GM23338 (cell line): Measurements from ENCODE around the gene CACNA2D1. TPM values are rescaled to one million over a fixed set of nuclear protein-coding genes. Genes with fewer than 3 reads are reported as not detected.

Experiments used
- ATAC-seq: fragments of 200-7000 bp; cut with Tn5 transposase; 3 replicates; pipeline ENCODE4 v1.9.1; 2020
- DNase-seq: peaks from one replicate; pipeline ENCODE4 v3.0.0-alpha.2; 2015; ENCODE audit warnings: low spot score
- H2AFZ ChIP-seq: fragments of 200-600 bp; sonication (generic); 2 replicates; pipeline ENCODE4 v1.8.0; 2016; ENCODE audit warnings: antibody characterized with exemption, mild to moderate bottlenecking, moderate library complexity
- H3F3A ChIP-seq: fragments of 200-600 bp; sonication (generic); replicated peaks from 2 replicates; pipeline ENCODE4 v1.8.0; 2017; ENCODE audit warnings: antibody characterized with exemption, mixed run types, low read depth
- H3K27ac ChIP-seq: fragments of 200-600 bp; sonication (generic); 2 replicates; pipeline ENCODE4 v1.6.1; 2016; ENCODE audit warnings: low read depth
- H3K27me3 ChIP-seq: fragments of 200-600 bp; sonication (generic); 2 replicates; pipeline ENCODE4 v1.8.0; 2016; ENCODE audit warnings: mild to moderate bottlenecking, mixed run types, moderate library complexity; ENCODE audit not compliant: insufficient read depth
- H3K36me3 ChIP-seq: fragments of 200-600 bp; sonication (generic); 2 replicates; pipeline ENCODE4 v1.8.0; 2016; ENCODE audit warnings: mild to moderate bottlenecking; ENCODE audit not compliant: insufficient read depth
- H3K4me1 ChIP-seq: fragments of 200-600 bp; sonication (generic); 2 replicates; pipeline ENCODE4 v1.8.0; 2016; ENCODE audit warnings: mild to moderate bottlenecking, moderate library complexity; ENCODE audit not compliant: insufficient read depth
- H3K4me2 ChIP-seq: fragments of 200-600 bp; sonication (generic); 2 replicates; pipeline ENCODE4 v1.7.1; 2017; ENCODE audit warnings: mixed run types
- H3K4me3 ChIP-seq: fragments of 200-600 bp; sonication (generic); 2 replicates; pipeline ENCODE4 v1.6.1; 2016; ENCODE audit warnings: mixed run types
- H3K79me2 ChIP-seq: fragments of 200-600 bp; sonication (generic); replicated peaks from 2 replicates; pipeline ENCODE4 v1.8.0; 2017; ENCODE audit warnings: mild to moderate bottlenecking; ENCODE audit not compliant: insufficient read depth
- H3K9me2 ChIP-seq: fragments of 200-600 bp; sonication (generic); 2 replicates; pipeline ENCODE4 v1.8.0; 2017; ENCODE audit not compliant: insufficient read depth
- H4K20me1 ChIP-seq: fragments of 200-600 bp; sonication (generic); replicated peaks from 2 replicates; pipeline ENCODE4 v1.8.0; 2017; ENCODE audit warnings: mild to moderate bottlenecking; ENCODE audit not compliant: insufficient read depth
- H3K27ac Mint-ChIP-seq: 2 replicates; pipeline ENCODE4 v1.8.0; 2020; ENCODE audit warnings: inconsistent platforms, mild to moderate bottlenecking, moderate library complexity, mixed read lengths
- H3K27me3 Mint-ChIP-seq: 3 replicates; pipeline ENCODE4 v1.8.0; 2022; ENCODE audit warnings: low read depth, mild to moderate bottlenecking, moderate library complexity, mixed read lengths, inconsistent platforms; ENCODE audit not compliant: insufficient read depth, poor library complexity
- H3K36me3 Mint-ChIP-seq: 3 replicates; pipeline ENCODE4 v1.8.0; 2021; ENCODE audit warnings: low read depth, mild to moderate bottlenecking, inconsistent platforms, moderate library complexity, mixed read lengths
- H3K4me1 Mint-ChIP-seq: 3 replicates; pipeline ENCODE4 v1.8.0; 2020; ENCODE audit warnings: mild to moderate bottlenecking, inconsistent platforms, mixed read lengths
- H3K4me3 Mint-ChIP-seq: 3 replicates; pipeline ENCODE4 v1.8.0; 2021; ENCODE audit warnings: moderate library complexity, mild to moderate bottlenecking, inconsistent platforms, mixed read lengths
- H3K9me3 Mint-ChIP-seq: 3 replicates; pipeline ENCODE4 v1.8.0; 2020; ENCODE audit warnings: moderate library complexity, mild to moderate bottlenecking, inconsistent platforms, mixed read lengths
- CREB1 ChIP-seq: fragments of 250-450 bp; sonication (Bioruptor Pico); IDR thresholded peaks from 2 replicates; pipeline ENCODE4 v1.5.0; 2020; ENCODE audit warnings: low read depth, mild to moderate bottlenecking, moderate library complexity
- EZH2phosphoT487 ChIP-seq: fragments of 200-600 bp; sonication (generic); IDR thresholded peaks from one replicate; pipeline ENCODE4 v1.8.1; 2018; ENCODE audit warnings: antibody characterized with exemption; ENCODE audit not compliant: unreplicated experiment
- JUNB ChIP-seq: IDR thresholded peaks from one replicate; pipeline ENCODE4 v1.6.1; 2016; ENCODE audit warnings: antibody characterized with exemption; ENCODE audit not compliant: unreplicated experiment
- NANOG ChIP-seq: IDR thresholded peaks from 2 replicates; pipeline ENCODE4 v1.6.1; 2016; ENCODE audit warnings: antibody characterized with exemption, borderline replicate concordance
- POLR2AphosphoS5 ChIP-seq: IDR thresholded peaks from 2 replicates; pipeline ENCODE4 v1.6.1; 2016; ENCODE audit warnings: antibody characterized with exemption, low read depth
- STAT1 ChIP-seq: IDR thresholded peaks from one replicate; pipeline ENCODE4 v1.6.1; 2016; ENCODE audit warnings: antibody characterized with exemption; ENCODE audit not compliant: unreplicated experiment
- ZNF114 ChIP-seq: fragments of 250-450 bp; sonication (Bioruptor Pico); IDR thresholded peaks from 2 replicates; pipeline ENCODE4 v1.5.0; 2020; ENCODE audit warnings: mild to moderate bottlenecking, moderate library complexity
- ZNF331 ChIP-seq: fragments of 250-450 bp; sonication (Bioruptor Pico); IDR thresholded peaks from 2 replicates; pipeline ENCODE4 v1.5.0; 2020; ENCODE audit warnings: low read depth, mild to moderate bottlenecking, moderate library complexity
- polyA plus RNA-seq: library from polyadenylated mRNA; unstranded; fragments of >200 nt; fragmentation: Nextera tagmentation; extraction: Ambion mirVana; gene quantifications from 2 replicates; pipeline ENCODE4 v1.2.1, GENCODE V29; 2016
- total RNA-seq: library from RNA; depleted of rRNA; stranded (reverse); fragments of >200 nt; shearing (Covaris generic); gene quantifications from 2 replicates; pipeline ENCODE4 v1.2.3, GENCODE V29; 2014
- TF ChIP-seq, protein P1 (sequence below), 2 experiments: fragments of 200-600 bp in 1 of 2; sonication (generic) in 1 of 2; conservative IDR thresholded peaks; 2 replicates each; pipeline versions ENCODE4 v1.5.1 to v1.6.1; 2016 to 2017; ENCODE audit warnings: antibody characterized with exemption in 2 of 2, low read depth in 2 of 2, mild to moderate bottlenecking in 2 of 2, moderate library complexity in 1 of 2
- TF ChIP-seq, protein P2 (sequence below): IDR thresholded peaks from 2 replicates; pipeline ENCODE4 v1.6.1; 2016; ENCODE audit warnings: antibody characterized with exemption

Gene CACNA2D1
- total and polyA plus RNA-seq, 2 experiments from 2014 or later: 7.0 to 20.4 TPM

DNA sequence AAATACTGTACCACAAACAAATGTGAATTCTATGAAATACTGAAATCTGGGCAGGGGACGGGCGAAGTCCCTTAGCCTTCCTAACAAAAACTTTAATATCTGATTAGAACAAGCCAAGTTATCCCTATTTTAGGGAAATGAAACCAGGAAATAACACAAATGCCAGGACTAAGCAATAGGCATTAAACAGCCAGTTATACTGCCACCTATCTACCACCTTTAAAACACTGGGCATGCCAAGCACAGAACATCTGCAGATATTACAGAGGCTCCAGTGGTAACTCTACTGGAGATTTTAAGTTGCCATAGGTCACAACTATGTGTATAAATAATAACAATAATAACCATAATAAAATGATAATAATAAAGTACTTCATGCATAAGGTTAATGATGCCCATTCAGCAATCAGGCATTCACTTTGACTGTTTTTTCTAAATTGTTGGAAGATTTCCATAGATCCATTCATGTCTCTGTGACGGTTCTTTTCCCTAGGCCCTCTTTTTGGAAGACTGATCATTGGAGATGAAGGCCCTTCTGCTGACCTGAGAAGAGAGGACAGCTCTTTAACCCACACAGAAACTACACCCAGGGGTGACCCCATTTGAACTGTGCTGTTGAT is 195.7 kb downstream of the CACNA2D1 start:
- Histone ChIP-seq H3K36me3 (no peaks in the 10 kb centered on the region), H3K4me2 (no peak overlapping the region), H3K27me3 (no peaks in the 10 kb centered on the region), H3K4me3 (no peak overlapping the region), H3K79me2 (no peaks in the 10 kb centered on the region), H3K27ac (no peak overlapping the region), H3K4me1 (no peaks in the 10 kb centered on the region), H3K9me2 (no peaks in the 10 kb centered on the region), H4K20me1 (no peaks in the 10 kb centered on the region), H3F3A (no peaks in the 10 kb centered on the region), H2AFZ (no peak overlapping the region)
- H3K27me3 Mint-ChIP-seq: peaks cover 3% of the 10 kb centered on the region
- TF ChIP-seq, protein P1, sequence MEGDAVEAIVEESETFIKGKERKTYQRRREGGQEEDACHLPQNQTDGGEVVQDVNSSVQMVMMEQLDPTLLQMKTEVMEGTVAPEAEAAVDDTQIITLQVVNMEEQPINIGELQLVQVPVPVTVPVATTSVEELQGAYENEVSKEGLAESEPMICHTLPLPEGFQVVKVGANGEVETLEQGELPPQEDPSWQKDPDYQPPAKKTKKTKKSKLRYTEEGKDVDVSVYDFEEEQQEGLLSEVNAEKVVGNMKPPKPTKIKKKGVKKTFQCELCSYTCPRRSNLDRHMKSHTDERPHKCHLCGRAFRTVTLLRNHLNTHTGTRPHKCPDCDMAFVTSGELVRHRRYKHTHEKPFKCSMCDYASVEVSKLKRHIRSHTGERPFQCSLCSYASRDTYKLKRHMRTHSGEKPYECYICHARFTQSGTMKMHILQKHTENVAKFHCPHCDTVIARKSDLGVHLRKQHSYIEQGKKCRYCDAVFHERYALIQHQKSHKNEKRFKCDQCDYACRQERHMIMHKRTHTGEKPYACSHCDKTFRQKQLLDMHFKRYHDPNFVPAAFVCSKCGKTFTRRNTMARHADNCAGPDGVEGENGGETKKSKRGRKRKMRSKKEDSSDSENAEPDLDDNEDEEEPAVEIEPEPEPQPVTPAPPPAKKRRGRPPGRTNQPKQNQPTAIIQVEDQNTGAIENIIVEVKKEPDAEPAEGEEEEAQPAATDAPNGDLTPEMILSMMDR (conservative IDR thresholded peaks at IDR 0.05; ENCODE audit: low read depth in 2 of 2): peak; percentile 74 to 75
- TF ChIP-seq STAT1: no peak
- H3K4me1 Mint-ChIP-seq: peaks cover 6% of the 10 kb centered on the region; the same call in 2 of the 3 replicates
- H3K9me3 Mint-ChIP-seq: no peaks in the 10 kb centered on the region
- H3K36me3 Mint-ChIP-seq: no peaks in the 10 kb centered on the region
- peak; percentile 48 for DNase-seq
- peak; percentile 90 for ATAC-seq
- no peak overlapping the region for H3K4me3 Mint-ChIP-seq
- no peak overlapping the region for H3K27ac Mint-ChIP-seq

DNA sequence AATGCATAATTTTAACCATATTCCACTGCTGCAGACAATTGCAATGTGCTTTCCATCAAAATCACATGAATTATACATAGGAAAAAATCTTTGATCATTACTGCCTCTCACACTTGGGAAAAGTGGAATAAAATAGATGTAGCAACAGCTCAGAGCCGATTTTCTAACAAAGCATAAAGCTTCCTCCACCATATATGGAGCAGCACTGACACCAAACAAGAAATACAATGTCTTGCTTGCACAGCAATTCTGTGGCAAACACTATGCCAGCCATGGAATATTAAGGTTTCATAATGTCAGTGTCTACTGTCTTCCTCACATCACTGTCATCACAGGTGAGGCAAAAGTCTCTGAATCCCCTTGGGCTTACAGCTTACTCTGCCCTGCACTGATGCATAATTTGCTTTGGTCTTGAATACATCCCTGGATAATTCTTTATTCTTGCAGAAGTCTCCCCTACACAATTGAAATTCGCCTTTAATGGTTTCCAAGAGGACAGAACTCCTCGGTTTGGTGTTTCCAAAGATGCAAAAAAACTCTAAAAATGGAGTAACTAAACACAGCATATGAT is 198.5 kb downstream of the CACNA2D1 start:
- Mint-ChIP-seq H3K27me3 (no peaks in the 10 kb centered on the region), H3K36me3 (no peaks in the 10 kb centered on the region), H3K9me3 (no peaks in the 10 kb centered on the region), H3K27ac (no peak overlapping the region), H3K4me3 (no peak overlapping the region), H3K4me1 (peaks cover 8% of the 10 kb centered on the region)
- no peak overlapping the region for H3K4me3 ChIP-seq
- ATAC-seq (no peak), DNase-seq (no peak)
- no peaks in the 10 kb centered on the region for H3K79me2 ChIP-seq
- H3K36me3 ChIP-seq: no peaks in the 10 kb centered on the region
- H3K27ac ChIP-seq: no peak overlapping the region
- H2AFZ ChIP-seq: no peak overlapping the region
- no peaks in the 10 kb centered on the region for H3K4me1 ChIP-seq
- H3K9me2 ChIP-seq: no peaks in the 10 kb centered on the region
- H4K20me1 ChIP-seq: no peaks in the 10 kb centered on the region
- no peaks in the 10 kb centered on the region for H3F3A ChIP-seq
- no peaks in the 10 kb centered on the region for H3K27me3 ChIP-seq
- no peak overlapping the region for H3K4me2 ChIP-seq
- TF ChIP-seq POLR2AphosphoS5 (no peak), ZNF331 (no peak), ZNF114 (CRISPR knock-in tag) (no peak), CREB1 (no peak), NANOG (no peak), EZH2phosphoT487 (no peak), JUNB (no peak)
- TF ChIP-seq, protein P2, sequence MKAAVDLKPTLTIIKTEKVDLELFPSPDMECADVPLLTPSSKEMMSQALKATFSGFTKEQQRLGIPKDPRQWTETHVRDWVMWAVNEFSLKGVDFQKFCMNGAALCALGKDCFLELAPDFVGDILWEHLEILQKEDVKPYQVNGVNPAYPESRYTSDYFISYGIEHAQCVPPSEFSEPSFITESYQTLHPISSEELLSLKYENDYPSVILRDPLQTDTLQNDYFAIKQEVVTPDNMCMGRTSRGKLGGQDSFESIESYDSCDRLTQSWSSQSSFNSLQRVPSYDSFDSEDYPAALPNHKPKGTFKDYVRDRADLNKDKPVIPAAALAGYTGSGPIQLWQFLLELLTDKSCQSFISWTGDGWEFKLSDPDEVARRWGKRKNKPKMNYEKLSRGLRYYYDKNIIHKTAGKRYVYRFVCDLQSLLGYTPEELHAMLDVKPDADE: no peak
- TF ChIP-seq, protein P1 (conservative IDR thresholded peaks at IDR 0.05; ENCODE audit: low read depth in 2 of 2): no peak
